ENCODE data around the gene STAT1.

DNA sequence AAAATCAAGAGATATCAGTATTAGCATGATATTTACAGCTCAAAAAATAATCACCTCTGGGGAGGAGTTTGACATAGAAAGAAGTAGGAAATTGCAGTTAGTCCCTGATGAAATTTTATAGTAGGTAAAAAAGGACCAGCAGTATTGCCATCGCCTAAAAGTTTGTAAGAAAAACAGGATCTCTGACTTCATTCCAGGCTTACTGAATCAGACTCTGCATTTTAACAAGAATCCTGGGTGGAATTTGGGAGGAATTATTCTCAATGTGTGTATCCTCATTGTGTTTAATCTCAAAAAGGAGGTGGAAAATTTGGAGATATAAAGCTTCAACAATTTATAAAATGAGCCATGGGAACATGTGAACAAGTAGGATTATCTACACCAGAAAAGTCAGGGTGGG, 31.2 kb upstream of the STAT1 start:
- TF ChIP-seq, protein P1, sequence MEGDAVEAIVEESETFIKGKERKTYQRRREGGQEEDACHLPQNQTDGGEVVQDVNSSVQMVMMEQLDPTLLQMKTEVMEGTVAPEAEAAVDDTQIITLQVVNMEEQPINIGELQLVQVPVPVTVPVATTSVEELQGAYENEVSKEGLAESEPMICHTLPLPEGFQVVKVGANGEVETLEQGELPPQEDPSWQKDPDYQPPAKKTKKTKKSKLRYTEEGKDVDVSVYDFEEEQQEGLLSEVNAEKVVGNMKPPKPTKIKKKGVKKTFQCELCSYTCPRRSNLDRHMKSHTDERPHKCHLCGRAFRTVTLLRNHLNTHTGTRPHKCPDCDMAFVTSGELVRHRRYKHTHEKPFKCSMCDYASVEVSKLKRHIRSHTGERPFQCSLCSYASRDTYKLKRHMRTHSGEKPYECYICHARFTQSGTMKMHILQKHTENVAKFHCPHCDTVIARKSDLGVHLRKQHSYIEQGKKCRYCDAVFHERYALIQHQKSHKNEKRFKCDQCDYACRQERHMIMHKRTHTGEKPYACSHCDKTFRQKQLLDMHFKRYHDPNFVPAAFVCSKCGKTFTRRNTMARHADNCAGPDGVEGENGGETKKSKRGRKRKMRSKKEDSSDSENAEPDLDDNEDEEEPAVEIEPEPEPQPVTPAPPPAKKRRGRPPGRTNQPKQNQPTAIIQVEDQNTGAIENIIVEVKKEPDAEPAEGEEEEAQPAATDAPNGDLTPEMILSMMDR (IDR thresholded peaks at IDR 0.05; ENCODE audit: low read depth, low read length) = no peak
- TF ChIP-seq EZH2phosphoT487 (IDR thresholded peaks at IDR 0.05; ENCODE audit: low read depth) = no peak
